ENCODE data around the gene KAZN.
A peak's percentile ranks its signal among the peaks of the same experiment; 100 is the strongest.

Gene KAZN

GRCh38 chr1:15145327-15145726 is 546.8 kb downstream of the KAZN start:
- DNase-seq (ENCODE audit: low read depth) = no peak

GRCh38 chr1:15146142-15146680 is 547.7 kb downstream of the KAZN start:
- no peak for DNase-seq (ENCODE audit: low read depth)

- DNase-seq (ENCODE audit: low read depth) = no peak
These were observed 548.5 kb downstream of the KAZN start for GRCh38 chr1:15146971-15147376.

GRCh38 chr1:15148004-15148403 is 549.5 kb downstream of the KAZN start:
- DNase-seq (ENCODE audit: low read depth) = no peak

GRCh38 chr1:15148475-15148874 is 550.0 kb downstream of the KAZN start:
- DNase-seq (ENCODE audit: low read depth) = no peak

GRCh38 chr1:15148941-15149340 is 550.5 kb downstream of the KAZN start:
- DNase-seq (ENCODE audit: low read depth) = no peak

- DNase-seq (ENCODE audit: low read depth) = no peak
These were observed 551.9 kb downstream of the KAZN start for GRCh38 chr1:15150376-15150775.

GRCh38 chr1:15151377-15151806 is 552.9 kb downstream of the KAZN start:
- no peak for DNase-seq (ENCODE audit: low read depth)

- DNase-seq (ENCODE audit: low read depth) = no peak
These were observed 553.4 kb downstream of the KAZN start for GRCh38 chr1:15151871-15152270.

GRCh38 chr1:15152318-15153183 is 554.1 kb downstream of the KAZN start:
- peak; percentile 80 for DNase-seq (ENCODE audit: low read depth)

- peak; percentile 41 for DNase-seq (ENCODE audit: low read depth)
These were observed 554.8 kb downstream of the KAZN start, which contains the start of gene TMEM51 for GRCh38 chr1:15153184-15153841. Gene TMEM51 (plus strand): TSS chr1:15153747. CDS start chr1:15215088, 61,341 bp downstream.

GRCh38 chr1:15153842-15154479 is 555.5 kb downstream of the KAZN start:
- no peak for DNase-seq (ENCODE audit: low read depth)

- DNase-seq (ENCODE audit: low read depth) = no peak
These were observed 556.1 kb downstream of the KAZN start for GRCh38 chr1:15154480-15155036.

- DNase-seq (ENCODE audit: low read depth) = no peak
These were observed 556.7 kb downstream of the KAZN start for GRCh38 chr1:15155191-15155590.

- DNase-seq (ENCODE audit: low read depth) = no peak
These were observed 557.6 kb downstream of the KAZN start for GRCh38 chr1:15155888-15156741.

- no peak for DNase-seq (ENCODE audit: low read depth)
These were observed 558.4 kb downstream of the KAZN start for GRCh38 chr1:15156807-15157380.

GRCh38 chr1:15157524-15158399 is 559.3 kb downstream of the KAZN start:
- DNase-seq (ENCODE audit: low read depth) = no peak

GRCh38 chr1:15158506-15159165 is 560.2 kb downstream of the KAZN start:
- DNase-seq (ENCODE audit: low read depth) = no peak

- DNase-seq (ENCODE audit: low read depth) = no peak
These were observed 560.7 kb downstream of the KAZN start for GRCh38 chr1:15159166-15159555.

Measured in fibroblast of gingiva (primary cell).